ENCODE results near the gene PEMT. TPM values are rescaled to one million over a fixed set of nuclear protein-coding genes. Genes with fewer than 3 reads are reported as not detected.

The PEMT gene
- total and polyA plus RNA-seq, 12 donors, result 19.7 to 141 (median 65.3) TPM

DNA sequence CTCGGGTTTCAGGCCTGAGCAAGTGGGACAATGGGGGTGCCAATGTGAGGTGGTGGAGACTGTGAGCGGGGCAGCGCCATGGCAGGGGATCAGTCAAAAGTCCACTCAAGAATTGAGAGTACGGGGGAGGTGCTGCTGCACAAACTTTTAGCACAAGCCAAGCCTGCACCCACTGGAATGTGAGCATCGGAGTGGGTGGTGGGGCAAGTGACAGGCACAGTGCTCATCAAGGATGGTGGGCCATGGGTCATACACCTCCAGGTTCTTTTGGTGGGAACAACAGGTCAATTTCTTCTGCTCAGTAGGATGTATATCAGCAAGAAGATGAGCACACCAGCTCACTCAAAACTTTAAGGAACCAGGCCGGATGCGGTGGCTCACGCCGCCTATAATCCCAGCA is 32.4 kb upstream of the PEMT start:
- no peak for DNase-seq
- 92 to 95% (median 94%) methylated on average over 9 of the region's 9 CpGs for WGBS, 4 donors
- Histone ChIP-seq H3K27me3 (no peaks in the 10 kb centered on the region), H3K36me3 (replicated peaks in 1 of 2) (no peaks in the 10 kb centered on the region), H3K4me3 (no peak overlapping the region), H3K9me3 (replicated peaks in 1 of 3) (no peaks in the 10 kb centered on the region), H3K27ac (no peak overlapping the region), H3K4me1 (replicated peaks in 1 of 2) (no peaks in the 10 kb centered on the region)
- TF ChIP-seq CTCF (IDR thresholded peaks at IDR 0.05) (no peak), POLR2A (IDR thresholded peaks at IDR 0.05) (no peak)
- intact Hi-C loops (cut with DNase I), result no loop called here

DNA sequence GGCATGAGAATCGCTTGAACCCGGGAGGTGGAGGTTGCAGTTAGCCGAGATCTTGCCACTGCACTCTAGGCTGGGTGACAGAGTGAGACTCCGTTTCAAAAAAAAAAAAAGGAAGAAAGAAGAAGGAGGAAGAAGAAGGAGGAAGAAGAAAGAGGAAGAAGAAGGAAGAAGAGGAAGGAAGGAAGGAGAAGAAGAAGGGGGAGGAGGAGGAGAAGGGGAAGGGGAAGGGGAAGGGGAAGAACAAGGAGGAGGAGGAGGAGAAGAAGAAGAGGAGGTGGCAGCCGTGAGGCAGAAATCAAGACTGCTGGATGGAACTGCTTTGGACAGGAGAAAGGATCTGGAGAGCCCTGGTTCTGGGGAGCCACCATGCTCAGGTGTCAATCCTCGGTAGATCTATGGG is 29.7 kb upstream of the PEMT start:
- Histone ChIP-seq H3K36me3 (replicated peaks in 1 of 2) (no peaks in the 10 kb centered on the region), H3K4me3 (no peak overlapping the region), H3K27me3 (no peaks in the 10 kb centered on the region), H3K27ac (no peak overlapping the region), H3K4me1 (replicated peaks in 1 of 2) (no peaks in the 10 kb centered on the region), H3K9me3 (replicated peaks in 1 of 3) (no peaks in the 10 kb centered on the region)
- TF ChIP-seq CTCF (IDR thresholded peaks at IDR 0.05) (no peak), POLR2A (IDR thresholded peaks at IDR 0.05) (no peak)
- no peak for DNase-seq
- intact Hi-C loops (cut with DNase I), result no loop called here
- WGBS, 4 donors, result 63 to 80% (median 72%) methylated on average over 6 of the region's 6 CpGs

DNA sequence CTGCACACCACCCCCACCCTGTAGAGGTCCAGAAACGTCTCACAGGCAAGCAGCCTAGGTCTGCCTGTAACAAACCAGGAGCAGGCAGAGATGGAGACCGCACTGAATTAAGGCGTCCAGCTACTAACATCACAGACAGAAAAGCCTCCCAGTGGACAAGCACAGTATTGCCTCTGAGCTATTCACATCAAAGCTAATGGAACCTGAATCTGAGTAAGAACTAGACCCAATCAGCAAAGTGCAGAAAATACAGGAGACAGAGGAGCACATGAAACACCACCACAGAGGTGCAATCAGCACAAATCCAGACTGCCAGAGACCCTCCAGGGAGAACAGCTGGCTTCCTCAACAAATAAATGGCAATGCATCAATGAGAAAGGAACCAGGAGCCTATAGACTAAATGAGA is 22.2 kb upstream of the PEMT start:
- TF ChIP-seq POLR2A (IDR thresholded peaks at IDR 0.05) (no peak), CTCF (IDR thresholded peaks at IDR 0.05) (peak; percentile 58 to 83 (median 75))
- Histone ChIP-seq H3K36me3 (replicated peaks in 1 of 2) (no peaks in the 10 kb centered on the region), H3K9me3 (replicated peaks in 1 of 3) (no peaks in the 10 kb centered on the region), H3K27me3 (no peaks in the 10 kb centered on the region), H3K27ac (no peak overlapping the region), H3K4me1 (replicated peaks in 1 of 2) (no peaks in the 10 kb centered on the region), H3K4me3 (no peak overlapping the region)
- peak; percentile 49 to 82 (median 62) for DNase-seq
- 0 to 4% (median 1%) methylated on average over 2 to 3 of the region's 3 CpGs for WGBS, 4 donors
- intact Hi-C loops (cut with DNase I), result no loop called here

DNA sequence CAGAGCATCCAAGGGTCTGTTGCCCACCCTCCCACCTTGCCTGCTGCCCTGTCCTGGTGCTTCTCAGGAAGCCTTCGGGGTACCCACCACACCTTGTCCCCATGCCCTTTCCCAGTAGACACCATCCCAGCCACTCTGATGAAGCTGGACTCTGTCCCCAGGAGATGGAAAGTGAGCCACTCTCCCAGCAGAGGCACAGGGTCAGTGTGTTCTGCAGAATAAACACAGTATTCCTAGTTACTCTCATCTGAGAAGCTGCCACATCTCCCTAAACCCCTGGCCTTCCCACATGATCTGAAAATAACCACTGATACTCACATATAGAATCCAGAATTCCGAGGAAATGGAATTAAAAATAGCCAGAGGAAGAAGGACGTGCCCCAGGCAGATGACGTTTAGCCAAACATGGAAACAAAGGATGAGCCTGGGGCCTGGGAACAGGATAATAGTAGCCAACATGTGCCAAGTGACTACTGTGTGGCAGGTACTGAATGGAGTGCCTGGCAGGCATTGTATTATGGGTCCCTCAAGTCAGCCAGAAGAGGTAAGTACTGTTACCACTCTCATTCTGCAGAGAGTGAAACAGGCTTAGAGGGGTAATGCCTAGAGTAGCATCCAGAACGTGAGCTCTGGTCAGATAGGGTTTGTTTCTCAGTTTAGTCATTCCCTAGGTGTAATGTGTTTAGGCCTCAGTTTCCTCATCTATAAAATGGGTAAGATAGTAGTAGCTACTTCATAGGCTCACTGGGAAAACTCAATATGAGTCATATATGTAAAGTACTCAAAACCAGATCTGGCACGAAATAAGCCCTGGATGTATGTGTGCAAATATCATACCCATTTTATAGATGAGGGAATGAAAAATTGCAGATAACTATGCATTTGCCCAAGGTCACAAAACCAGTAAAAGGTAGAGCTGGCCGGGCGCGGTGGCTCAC is 20.8 kb upstream of the PEMT start:
- H3K4me1 ChIP-seq (replicated peaks in 1 of 2), result no peaks in the 10 kb centered on the region
- no peak overlapping the region for H3K27ac ChIP-seq
- no peaks in the 10 kb centered on the region for H3K9me3 ChIP-seq (replicated peaks in 1 of 3)
- no peaks in the 10 kb centered on the region for H3K27me3 ChIP-seq
- TF ChIP-seq CTCF (IDR thresholded peaks at IDR 0.05) (no peak), POLR2A (IDR thresholded peaks at IDR 0.05) (no peak)
- intact Hi-C loops (cut with DNase I), result no loop called here
- H3K4me3 ChIP-seq, result no peak overlapping the region
- H3K36me3 ChIP-seq (replicated peaks in 1 of 2), result no peaks in the 10 kb centered on the region
- 77 to 81% (median 80%) methylated on average over 9 of the region's 9 CpGs for WGBS, 4 donors
- no peak for DNase-seq

Measured in adrenal gland (tissue), 12 donors.